Hematopoietic multipotent progenitor cell treated with erythropoietin and hydrocortisone succinate and interleukin-3 and kit ligand, for 8 days (in vitro differentiated cells): ENCODE data around the gene MATCAP1.

Experiments
- DNase-seq: peaks from one replicate; pipeline ENCODE4 v3.0.0-alpha.2; 2015

The MATCAP1 gene

GRCh38 chr16:67170949-67171649, 12.7 kb downstream of the MATCAP1 start:
- no peak for DNase-seq

GRCh38 chr16:67170168-67170948, 13.4 kb downstream of the MATCAP1 start, which contains the start of gene NOL3:
Gene NOL3 (plus strand): TSS chr16:67170538.
- peak; percentile 47 for DNase-seq

DNA sequence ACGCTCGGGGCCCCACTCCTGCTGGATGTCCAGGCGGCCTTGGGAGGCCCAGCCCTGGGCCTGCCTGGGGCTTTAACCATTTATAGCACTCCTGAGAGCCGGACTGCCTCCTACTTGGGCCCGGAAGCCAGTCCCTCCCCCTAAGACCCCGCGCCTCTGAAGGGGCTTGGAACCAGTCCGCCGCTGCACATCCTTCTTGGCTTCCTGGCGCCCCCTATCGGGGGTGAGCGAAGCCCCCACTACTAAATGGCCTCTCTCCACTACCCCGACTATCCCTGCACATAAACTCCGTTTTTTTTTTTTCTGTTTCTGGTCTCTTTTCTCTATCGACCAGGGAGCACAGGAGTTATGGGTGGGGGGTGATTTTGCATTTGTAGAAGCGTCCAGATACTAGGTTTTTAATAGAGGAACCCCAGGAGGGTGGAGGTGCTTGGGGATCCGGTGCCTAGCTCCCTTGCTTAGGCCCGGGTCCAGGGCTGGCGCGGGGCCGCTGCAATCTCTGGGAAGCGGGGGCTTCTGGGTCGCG, 14.1 kb downstream of the MATCAP1 start:
- DNase-seq = peak; percentile 42

GRCh38 chr16:67169011-67169451, 14.7 kb downstream of the MATCAP1 start:
- no peak for DNase-seq

GRCh38 chr16:67167588-67167987, 16.2 kb downstream of the MATCAP1 start:
- DNase-seq = no peak

- no peak for DNase-seq
Measured at GRCh38 chr16:67166598-67167168, 17.1 kb downstream of the MATCAP1 start.

GRCh38 chr16:67166110-67166547, 17.6 kb downstream of the MATCAP1 start:
- DNase-seq = no peak

GRCh38 chr16:67165121-67166078, 18.4 kb downstream of the MATCAP1 start:
- DNase-seq = no peak

- DNase-seq = peak; percentile 32
Measured at GRCh38 chr16:67164599-67165061, 19.1 kb downstream of the MATCAP1 start, which contains the start of gene HSF4. Gene HSF4 (plus strand): TSS chr16:67164745. CDS start chr16:67164812, 67 bp downstream.

DNA sequence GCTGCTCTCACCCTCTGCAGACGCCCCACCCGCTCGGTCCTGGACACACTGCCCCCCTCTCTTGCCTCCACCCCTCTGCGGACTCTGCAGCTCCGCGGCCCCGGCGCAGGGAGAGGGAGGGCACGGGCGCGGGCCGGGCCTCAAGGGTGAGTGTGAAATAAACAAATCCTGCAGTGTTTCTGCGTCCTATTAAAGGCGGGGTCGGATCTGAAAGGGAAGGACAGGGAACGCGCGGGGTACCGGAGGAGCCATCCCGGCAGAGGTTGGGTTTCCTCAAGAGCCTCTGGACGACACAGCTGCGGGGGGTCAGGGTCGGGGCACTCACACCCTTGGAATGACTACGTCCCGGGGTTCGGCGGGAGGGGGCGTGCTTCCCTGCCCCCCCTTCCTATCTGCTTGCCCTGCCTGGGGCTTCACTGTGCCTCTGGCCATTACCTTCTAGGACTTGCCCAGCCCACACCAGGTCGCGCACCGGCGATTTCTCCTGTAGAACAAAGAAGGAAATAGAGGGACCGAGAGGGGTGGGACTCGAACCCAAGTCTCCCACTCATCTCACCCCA, 19.7 kb downstream of the MATCAP1 start:
- no peak for DNase-seq

DNA sequence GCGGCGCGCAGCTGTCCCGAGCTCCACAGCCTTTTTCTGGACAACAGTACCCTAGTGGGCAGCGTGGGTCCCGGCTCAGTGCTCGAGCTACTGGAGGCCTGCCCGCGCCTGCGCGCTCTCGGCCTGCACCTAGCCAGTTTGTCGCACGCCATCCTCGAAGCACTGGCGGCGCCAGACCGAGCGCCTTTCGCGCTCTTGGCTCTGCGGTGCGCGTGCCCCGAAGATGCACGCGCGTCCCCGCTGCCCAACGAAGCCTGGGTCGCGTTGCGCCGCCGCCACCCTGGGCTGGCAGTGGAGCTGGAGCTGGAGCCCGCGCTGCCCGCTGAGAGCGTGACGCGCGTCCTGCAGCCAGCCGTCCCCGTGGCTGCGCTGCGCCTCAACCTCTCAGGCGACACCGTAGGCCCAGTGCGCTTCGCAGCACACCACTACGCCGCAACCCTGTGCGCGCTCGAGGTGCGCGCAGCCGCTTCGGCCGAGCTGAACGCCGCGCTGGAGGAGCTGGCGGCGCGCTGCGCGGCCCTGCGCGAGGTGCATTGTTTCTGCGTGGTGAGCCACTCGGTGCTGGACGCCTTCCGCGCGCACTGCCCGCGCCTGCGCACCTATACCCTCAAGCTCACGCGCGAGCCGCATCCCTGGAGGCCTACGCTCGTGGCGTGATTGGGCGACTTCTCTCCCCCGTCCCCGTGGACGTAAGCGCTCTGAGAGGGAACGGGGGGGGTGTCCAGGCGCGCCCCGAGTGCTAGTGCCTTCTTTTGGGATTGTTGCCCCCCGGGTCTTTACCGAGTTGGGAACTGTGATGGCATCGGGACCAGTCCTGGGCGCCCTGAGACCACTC, 20.4 kb downstream of the MATCAP1 start:
- DNase-seq = peak; percentile 59

DNA sequence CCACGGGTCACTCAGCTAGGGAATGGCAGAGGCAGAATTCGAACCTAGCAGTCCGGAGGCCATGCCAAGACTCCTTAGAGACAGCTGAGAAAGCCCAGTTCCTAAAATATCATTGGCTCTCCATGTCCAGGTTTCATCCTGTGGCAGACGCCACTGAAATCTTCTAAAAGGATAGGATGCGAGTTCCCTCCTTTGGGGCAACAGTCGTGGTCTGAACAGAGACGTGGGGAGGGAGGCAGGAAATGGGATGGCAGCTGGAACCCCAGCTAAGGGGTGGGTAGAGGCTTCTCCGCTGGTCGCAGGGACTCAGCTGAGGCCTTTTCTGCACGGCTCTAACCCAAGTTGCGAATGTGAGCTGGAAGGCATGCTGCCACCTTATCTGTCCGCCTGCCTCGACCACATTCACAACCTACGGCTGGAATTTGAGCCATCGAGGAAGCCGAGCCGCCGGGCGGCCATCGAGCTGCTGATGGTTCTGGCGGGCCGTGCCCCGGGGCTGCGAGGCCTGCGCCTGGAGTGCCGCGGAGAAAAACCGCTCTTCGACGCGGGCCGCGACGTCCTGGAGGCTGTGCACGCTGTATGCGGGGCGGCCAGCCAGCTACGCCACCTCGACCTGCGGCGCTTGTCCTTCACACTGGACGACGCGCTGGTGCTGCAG, 21.1 kb downstream of the MATCAP1 start:
- DNase-seq = peak; percentile 41

- DNase-seq = no peak
Measured at GRCh38 chr16:67161595-67162058, 22.1 kb downstream of the MATCAP1 start.

DNA sequence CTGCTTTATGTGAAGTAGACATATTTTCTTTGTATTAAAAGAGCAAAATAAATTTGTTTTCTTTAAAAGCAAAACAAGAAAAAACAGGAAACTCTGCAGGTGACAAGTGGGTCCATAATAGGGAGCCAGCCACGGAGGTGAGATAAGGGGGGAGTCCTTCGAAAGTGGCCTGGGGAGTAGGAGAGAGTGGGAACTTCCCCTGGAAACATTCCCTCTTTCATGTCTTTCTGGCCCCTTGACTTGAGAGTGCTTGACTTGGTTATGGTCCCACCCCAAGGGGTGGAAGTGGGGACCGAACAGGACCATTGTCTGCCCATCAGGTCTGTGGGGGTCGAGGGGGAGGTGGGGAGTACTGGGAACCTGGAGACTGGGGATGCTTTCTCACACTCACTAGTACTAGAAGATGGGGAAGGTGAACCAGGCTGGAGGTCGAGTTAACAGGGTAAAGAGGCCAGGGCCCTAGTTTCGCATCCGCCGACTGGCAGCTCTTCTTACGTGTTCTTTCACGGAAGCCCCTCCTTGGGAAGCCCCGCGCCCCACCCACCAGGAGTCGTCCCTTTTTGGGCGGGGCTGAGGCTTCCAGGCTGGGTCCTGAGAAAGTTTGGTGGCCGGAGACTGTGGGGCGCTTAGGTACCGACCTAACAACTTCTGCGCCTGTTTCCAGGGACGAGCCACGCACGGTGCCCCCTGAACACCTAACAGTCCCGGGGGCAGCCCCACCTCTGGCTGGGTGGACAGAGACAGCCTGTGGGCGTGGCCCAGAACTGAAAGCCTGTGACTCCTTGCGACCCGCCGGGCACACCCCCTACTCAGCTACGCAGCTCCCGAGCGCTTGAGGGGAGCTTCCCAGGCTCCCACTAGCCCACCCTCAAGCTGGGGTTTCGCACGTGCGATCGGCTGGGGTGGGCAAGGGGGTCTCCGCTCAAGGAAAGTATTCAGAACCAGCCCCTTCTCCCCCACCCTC, 24.8 kb downstream of the MATCAP1 start:
- peak; percentile 36 for DNase-seq

- DNase-seq = no peak
Measured at GRCh38 chr16:67157892-67158635, 25.7 kb downstream of the MATCAP1 start.

DNA sequence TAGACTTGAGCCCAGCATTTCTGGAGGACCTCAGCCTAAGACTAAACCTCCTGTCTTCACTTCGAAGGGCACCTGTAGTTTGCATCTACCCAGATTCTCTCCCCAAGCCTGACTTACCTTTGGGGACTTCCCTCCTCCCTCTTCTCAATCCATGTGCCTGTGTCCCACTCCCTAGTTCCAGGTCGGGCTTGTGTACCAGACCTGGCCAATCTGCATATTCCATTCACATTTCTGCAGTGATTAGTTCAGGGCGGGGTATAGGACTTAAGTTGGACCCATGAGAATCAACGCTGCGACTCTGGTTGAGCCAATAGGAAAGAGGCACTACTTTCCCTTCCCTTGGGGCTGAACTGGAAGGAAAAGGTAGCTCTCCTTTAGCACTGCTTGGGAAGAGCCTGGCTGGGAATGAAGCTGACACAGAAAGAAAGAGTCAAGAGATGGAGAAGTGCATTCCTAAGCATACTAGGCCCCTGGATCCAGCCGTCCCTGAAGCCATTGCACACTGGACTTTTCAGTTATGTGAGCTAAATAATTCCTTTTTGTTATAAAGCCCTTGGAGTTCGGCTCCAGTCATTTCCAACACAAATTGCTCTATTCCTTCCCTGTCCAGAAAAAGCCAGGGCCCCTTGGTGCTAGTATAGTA, 26.5 kb downstream of the MATCAP1 start:
- no peak for DNase-seq

- no peak for DNase-seq
Measured at GRCh38 chr16:67156143-67156844, 27.5 kb downstream of the MATCAP1 start.
